Suprapubic skin (tissue), 4 donors: ENCODE measurements around the gene FANK1. TPM values are rescaled to one million over a fixed set of nuclear protein-coding genes. Genes with fewer than 3 reads are reported as not detected.

Source experiments
- DNase-seq, 2 donors: peaks; one replicate each; pipeline ENCODE4 v3.0.0-alpha.2; 2019; ENCODE audit warnings: low spot score in 2 of 2
- H3K27ac ChIP-seq: fragments of 200-600 bp; sonication (generic); one replicate; pipeline ENCODE4 v1.5.1; 2019
- H3K27me3 ChIP-seq: fragments of 200-600 bp; sonication (generic); one replicate; pipeline ENCODE4 v1.5.1; 2019
- H3K36me3 ChIP-seq: fragments of 200-600 bp; sonication (generic); one replicate; pipeline ENCODE4 v1.5.1; 2019
- H3K4me1 ChIP-seq: fragments of 200-600 bp; sonication (generic); one replicate; pipeline ENCODE4 v1.5.1; 2019
- H3K4me3 ChIP-seq: fragments of 200-600 bp; sonication (generic); one replicate; pipeline ENCODE4 v1.5.1; 2019; ENCODE audit warnings: mild to moderate bottlenecking
- H3K9me3 ChIP-seq: fragments of 200-600 bp; sonication (generic); one replicate; pipeline ENCODE4 v1.5.1; 2019
- EP300 ChIP-seq: sonication (generic); formaldehyde crosslinking; IDR thresholded peaks from one replicate; pipeline ENCODE4 v1.6.1; 2017; ENCODE audit warnings: antibody characterized with exemption
- POLR2A ChIP-seq, 2 donors: fragments of 450-650 bp; IDR thresholded peaks; one replicate each; pipeline ENCODE4 v1.6.1; 2017; ENCODE audit warnings: antibody characterized with exemption in 2 of 2, mild to moderate bottlenecking in 2 of 2, moderate library complexity in 2 of 2
- POLR2AphosphoS5 ChIP-seq, 3 donors: sonication (generic); formaldehyde crosslinking; IDR thresholded peaks; one replicate each; pipeline ENCODE4 v1.6.1; 2017; ENCODE audit warnings: antibody characterized with exemption in 3 of 3
- WGBS: methylation state at CpG from one replicate; pipeline ENCODE4 v1.1.5; 2018; 5-methylcytosine and 5-hydroxymethylcytosine counted together
- total RNA-seq, 4 donors: library from RNA; depleted of rRNA; stranded (reverse); fragments of >200 nt; gene quantifications; one replicate each; pipeline ENCODE4 v1.1.0, GENCODE V29; 2016
- TF ChIP-seq, protein P1 (sequence below), 2 donors: fragments of 200-600 bp in 1 of 2; fragments of 450-650 bp in 1 of 2; sonication (generic) in 1 of 2; IDR thresholded peaks; one replicate each; pipeline ENCODE4 v1.5.1; 2016 to 2019; ENCODE audit warnings: antibody characterized with exemption in 2 of 2, mild to moderate bottlenecking in 1 of 2, moderate library complexity in 1 of 2

The FANK1 gene
- total RNA-seq, 4 donors from 2014 or later = 3.7 to 8.2 (median 5.8) TPM

DNA sequence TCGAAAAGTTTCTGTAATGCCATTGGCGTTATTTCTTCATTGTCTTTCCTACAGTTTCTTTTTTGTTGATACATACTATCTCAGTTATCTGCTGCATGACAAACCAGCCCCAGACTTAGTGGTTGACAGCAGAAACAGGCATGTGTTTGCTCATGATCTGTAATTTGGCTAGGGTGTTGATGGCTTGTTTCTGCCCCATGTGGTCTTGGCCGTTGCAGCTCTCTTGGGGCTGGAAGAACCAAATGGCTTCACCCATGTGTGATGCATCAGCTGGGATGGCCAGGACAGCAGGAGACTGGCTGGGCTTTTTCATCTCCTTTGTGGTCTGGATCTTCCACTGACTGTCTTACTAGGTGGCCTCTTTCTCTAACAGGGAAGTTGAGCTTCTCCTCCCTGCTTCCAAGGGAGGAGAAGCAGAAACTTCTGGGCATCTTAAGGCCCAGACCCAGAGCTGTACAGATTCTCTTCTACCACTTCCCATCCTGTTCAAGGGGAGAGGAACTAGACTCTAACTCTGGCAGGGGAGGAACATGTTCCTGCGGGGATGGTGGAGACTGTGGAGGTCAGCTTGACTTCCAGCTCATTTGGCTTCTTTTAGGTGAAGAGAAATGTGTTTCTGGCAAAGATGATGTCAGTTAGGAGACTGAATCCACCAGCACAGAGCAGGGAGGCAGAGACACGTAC, 89.3 kb downstream of the FANK1 start:
- Histone ChIP-seq H3K4me1 (no peaks in the 10 kb centered on the region), H3K27me3 (no peaks in the 10 kb centered on the region), H3K4me3 (no peak overlapping the region), H3K27ac (no peak overlapping the region), H3K36me3 (no peaks in the 10 kb centered on the region), H3K9me3 (no peaks in the 10 kb centered on the region)
- TF ChIP-seq EP300 (no peak), POLR2AphosphoS5 (IDR thresholded peaks at IDR 0.05) (no peak), POLR2A (IDR thresholded peaks at IDR 0.05) (no peak)
- TF ChIP-seq, protein P1, sequence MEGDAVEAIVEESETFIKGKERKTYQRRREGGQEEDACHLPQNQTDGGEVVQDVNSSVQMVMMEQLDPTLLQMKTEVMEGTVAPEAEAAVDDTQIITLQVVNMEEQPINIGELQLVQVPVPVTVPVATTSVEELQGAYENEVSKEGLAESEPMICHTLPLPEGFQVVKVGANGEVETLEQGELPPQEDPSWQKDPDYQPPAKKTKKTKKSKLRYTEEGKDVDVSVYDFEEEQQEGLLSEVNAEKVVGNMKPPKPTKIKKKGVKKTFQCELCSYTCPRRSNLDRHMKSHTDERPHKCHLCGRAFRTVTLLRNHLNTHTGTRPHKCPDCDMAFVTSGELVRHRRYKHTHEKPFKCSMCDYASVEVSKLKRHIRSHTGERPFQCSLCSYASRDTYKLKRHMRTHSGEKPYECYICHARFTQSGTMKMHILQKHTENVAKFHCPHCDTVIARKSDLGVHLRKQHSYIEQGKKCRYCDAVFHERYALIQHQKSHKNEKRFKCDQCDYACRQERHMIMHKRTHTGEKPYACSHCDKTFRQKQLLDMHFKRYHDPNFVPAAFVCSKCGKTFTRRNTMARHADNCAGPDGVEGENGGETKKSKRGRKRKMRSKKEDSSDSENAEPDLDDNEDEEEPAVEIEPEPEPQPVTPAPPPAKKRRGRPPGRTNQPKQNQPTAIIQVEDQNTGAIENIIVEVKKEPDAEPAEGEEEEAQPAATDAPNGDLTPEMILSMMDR (IDR thresholded peaks at IDR 0.05) = no peak
- no peak for DNase-seq
- 81% methylated on average over 5 of the region's 5 CpGs for WGBS

DNA sequence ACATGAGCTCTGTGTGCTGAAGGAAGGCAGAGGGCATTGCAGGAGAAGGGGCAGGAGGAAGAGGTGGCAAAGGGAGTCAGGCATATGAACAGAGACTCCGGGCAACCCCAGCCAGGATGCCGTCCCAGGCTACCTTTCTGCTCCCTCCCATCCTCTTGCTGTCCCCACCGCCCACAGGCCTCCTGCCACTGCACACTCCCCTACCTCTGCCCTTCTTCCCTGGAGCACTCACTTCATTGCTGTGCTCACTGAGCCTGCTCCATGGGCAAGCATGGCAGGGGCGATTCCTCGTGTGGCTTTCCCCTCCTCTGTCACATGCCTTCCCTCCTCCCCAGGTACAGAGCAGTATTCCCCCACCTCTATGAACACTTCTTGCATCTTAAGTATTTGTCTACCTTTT, 93.4 kb downstream of the FANK1 start:
- 95% methylated on average over 5 of the region's 5 CpGs for WGBS
- no peaks in the 10 kb centered on the region for H3K4me1 ChIP-seq
- TF ChIP-seq POLR2AphosphoS5 (IDR thresholded peaks at IDR 0.05) (no peak), POLR2A (IDR thresholded peaks at IDR 0.05) (no peak), EP300 (no peak)
- TF ChIP-seq, protein P1 (IDR thresholded peaks at IDR 0.05) = no peak
- no peak overlapping the region for H3K27ac ChIP-seq
- no peaks in the 10 kb centered on the region for H3K27me3 ChIP-seq
- no peaks in the 10 kb centered on the region for H3K9me3 ChIP-seq
- no peak overlapping the region for H3K4me3 ChIP-seq
- H3K36me3 ChIP-seq = no peaks in the 10 kb centered on the region
- no peak for DNase-seq

DNA sequence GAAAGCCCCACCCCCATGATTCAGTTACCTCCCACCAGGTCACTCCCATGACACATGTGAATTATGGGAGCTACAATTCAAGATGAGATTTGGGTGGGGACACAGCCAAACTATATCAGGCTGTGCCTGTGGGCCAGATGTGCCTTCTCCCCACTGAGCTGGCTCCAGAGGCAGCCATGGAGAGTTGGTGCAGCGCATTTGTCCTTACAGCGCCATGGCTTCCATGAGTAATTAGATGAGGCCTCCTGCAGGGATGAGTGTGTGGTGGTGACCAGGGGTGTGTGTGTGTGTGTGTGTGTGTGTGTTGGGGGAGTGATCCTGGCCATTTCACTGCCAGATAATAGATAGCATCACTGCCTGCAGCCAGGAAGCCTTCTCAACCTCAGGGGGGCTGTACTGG, 94.6 kb downstream of the FANK1 start:
- no peak for TF ChIP-seq POLR2A (IDR thresholded peaks at IDR 0.05)
- TF ChIP-seq EP300 = no peak
- TF ChIP-seq POLR2AphosphoS5 (IDR thresholded peaks at IDR 0.05) = no peak
- TF ChIP-seq, protein P1 (IDR thresholded peaks at IDR 0.05) = no peak
- no peaks in the 10 kb centered on the region for H3K4me1 ChIP-seq
- WGBS = 94% methylated on average over 2 of the region's 2 CpGs

GRCh38 chr10:125991392-125991791, 95.0 kb downstream of the FANK1 start:
- TF ChIP-seq EP300 (no peak), POLR2A (IDR thresholded peaks at IDR 0.05) (no peak), POLR2AphosphoS5 (IDR thresholded peaks at IDR 0.05) (no peak)
- TF ChIP-seq, protein P1 (IDR thresholded peaks at IDR 0.05) = no peak
- Histone ChIP-seq H3K9me3 (no peaks in the 10 kb centered on the region), H3K27me3 (no peaks in the 10 kb centered on the region), H3K4me1 (no peaks in the 10 kb centered on the region), H3K36me3 (no peaks in the 10 kb centered on the region), H3K4me3 (no peak overlapping the region), H3K27ac (no peak overlapping the region)
- WGBS = 77% methylated on average over 1 of the region's 1 CpG
- no peak for DNase-seq

More for the DNA sequence above, 94.6 kb downstream of the FANK1 start:
- Histone ChIP-seq H3K4me3 (no peak overlapping the region), H3K27ac (no peak overlapping the region), H3K9me3 (no peaks in the 10 kb centered on the region), H3K36me3 (no peaks in the 10 kb centered on the region), H3K27me3 (no peaks in the 10 kb centered on the region)
- no peak for DNase-seq

GRCh38 chr10:125992254-125992653, 95.9 kb downstream of the FANK1 start:
- 79% methylated on average over 7 of the region's 7 CpGs for WGBS
- H3K36me3 ChIP-seq = no peaks in the 10 kb centered on the region
- DNase-seq = no peak
- H3K9me3 ChIP-seq = no peaks in the 10 kb centered on the region
- H3K4me3 ChIP-seq = no peak overlapping the region
- no peak overlapping the region for H3K27ac ChIP-seq
- TF ChIP-seq, protein P1 (IDR thresholded peaks at IDR 0.05) = no peak
- no peak for TF ChIP-seq EP300
- no peaks in the 10 kb centered on the region for H3K27me3 ChIP-seq
- no peaks in the 10 kb centered on the region for H3K4me1 ChIP-seq
